Measurements from ENCODE around the gene USP13. TPM values are rescaled to one million over a fixed set of nuclear protein-coding genes. Genes with fewer than 3 reads are reported as not detected.
"Not testable (repeated sequence)": the region's sequence is repeated elsewhere in the genome, so short reads cannot be mapped to it uniquely, and the experiment has no call there.

Gene USP13
- total RNA-seq, 3 donors from 2014 or later (not counting 1 experiment from before 2014, with no cell fraction given), result 2.4 to 5.6 (median 3.0) TPM

DNA sequence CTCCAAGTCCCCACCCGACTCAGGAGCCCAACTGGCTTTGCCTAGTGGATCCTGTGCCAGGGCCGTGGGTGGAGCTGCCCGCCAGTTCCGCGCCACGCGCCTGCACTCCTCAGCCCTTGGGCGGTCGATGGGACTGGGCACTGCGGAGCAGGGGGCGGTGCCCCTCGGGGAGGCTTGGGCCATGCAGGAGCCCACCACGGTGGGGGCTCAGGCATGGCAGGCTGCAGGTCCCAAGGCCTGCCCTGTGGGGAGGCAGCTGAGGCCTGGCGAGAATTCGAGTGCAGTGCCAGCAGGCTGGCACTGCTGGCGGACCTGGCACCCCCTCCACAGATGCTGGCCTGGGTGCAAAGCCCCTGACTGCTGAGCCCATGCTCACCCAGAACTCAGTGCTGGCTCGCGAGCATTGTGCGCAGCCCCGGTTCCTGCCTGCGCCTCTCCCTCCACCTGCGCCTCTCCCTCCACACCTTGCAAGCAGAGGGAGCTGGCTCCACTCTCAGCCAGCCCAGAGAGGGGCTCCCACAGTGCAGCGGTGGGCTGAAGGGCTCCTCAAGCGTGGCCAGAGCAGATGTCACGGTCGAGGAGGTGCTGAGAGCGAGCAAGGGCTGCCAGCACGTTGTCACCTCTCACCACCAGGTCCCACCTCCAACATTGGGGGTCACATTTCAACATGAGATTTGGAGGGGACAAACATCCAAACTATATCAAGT is 122.7 kb downstream of the USP13 start:
- Histone ChIP-seq H3K9me3 (ENCODE audit: control insufficient read depth, insufficient read depth, low read length) (no peaks in the 10 kb centered on the region), H3K27me3 (ENCODE audit: control insufficient read depth, insufficient read depth, low read length) (no peaks in the 10 kb centered on the region), H3K27ac (ENCODE audit: low read length) (no peak overlapping the region), H3K4me1 (ENCODE audit: control insufficient read depth, insufficient read depth, low read length) (no peaks in the 10 kb centered on the region), H3K36me3 (ENCODE audit: control insufficient read depth, insufficient read depth, low read length) (no peaks in the 10 kb centered on the region), H3K4me3 (ENCODE audit: low read length) (no peak overlapping the region)
- H3K9me3 Mint-ChIP-seq, result no peaks in the 10 kb centered on the region
- TF ChIP-seq, protein P1, sequence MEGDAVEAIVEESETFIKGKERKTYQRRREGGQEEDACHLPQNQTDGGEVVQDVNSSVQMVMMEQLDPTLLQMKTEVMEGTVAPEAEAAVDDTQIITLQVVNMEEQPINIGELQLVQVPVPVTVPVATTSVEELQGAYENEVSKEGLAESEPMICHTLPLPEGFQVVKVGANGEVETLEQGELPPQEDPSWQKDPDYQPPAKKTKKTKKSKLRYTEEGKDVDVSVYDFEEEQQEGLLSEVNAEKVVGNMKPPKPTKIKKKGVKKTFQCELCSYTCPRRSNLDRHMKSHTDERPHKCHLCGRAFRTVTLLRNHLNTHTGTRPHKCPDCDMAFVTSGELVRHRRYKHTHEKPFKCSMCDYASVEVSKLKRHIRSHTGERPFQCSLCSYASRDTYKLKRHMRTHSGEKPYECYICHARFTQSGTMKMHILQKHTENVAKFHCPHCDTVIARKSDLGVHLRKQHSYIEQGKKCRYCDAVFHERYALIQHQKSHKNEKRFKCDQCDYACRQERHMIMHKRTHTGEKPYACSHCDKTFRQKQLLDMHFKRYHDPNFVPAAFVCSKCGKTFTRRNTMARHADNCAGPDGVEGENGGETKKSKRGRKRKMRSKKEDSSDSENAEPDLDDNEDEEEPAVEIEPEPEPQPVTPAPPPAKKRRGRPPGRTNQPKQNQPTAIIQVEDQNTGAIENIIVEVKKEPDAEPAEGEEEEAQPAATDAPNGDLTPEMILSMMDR (IDR thresholded peaks at IDR 0.05), result no peak
- intact Hi-C loops (cut with micrococcal nuclease), result no loop called here
- H3K4me1 Mint-ChIP-seq, result peaks cover 10 to 11% of the 10 kb centered on the region in 2 donors
- no peak overlapping the region for H3K4me3 Mint-ChIP-seq
- no peaks in the 10 kb centered on the region for H3K27me3 Mint-ChIP-seq (ENCODE audit: low read depth in 2 of 2)
- WGBS (ENCODE audit: insufficient coverage), result 96% methylated on average over 27 of the region's 28 CpGs
- ATAC-seq, result no peak
- H3K27ac Mint-ChIP-seq, result no peak overlapping the region
- H3K36me3 Mint-ChIP-seq, result peaks cover 7% of the 10 kb centered on the region
- no peak for DNase-seq

DNA sequence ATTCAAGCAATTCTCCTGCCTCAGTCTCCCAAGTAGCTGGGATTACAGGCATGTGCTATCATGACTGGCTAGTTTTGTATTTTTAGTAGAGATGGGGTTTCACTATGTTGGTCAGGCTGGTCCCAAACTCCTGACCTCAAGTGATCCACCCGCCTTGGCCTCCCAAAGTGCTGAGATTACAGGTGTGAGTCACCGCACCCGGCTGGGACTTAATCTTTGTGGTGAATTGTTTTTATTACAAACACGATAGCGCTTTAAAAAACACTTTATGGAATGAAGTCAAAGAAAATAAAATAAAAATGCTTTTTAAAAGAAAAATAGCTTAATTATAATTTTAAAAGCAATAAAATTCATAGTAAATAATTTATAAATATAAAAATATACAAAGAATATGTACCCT is 130.0 kb downstream of the USP13 start:
- ATAC-seq; H3K27ac ChIP-seq (ENCODE audit: low read length); H3K9me3 ChIP-seq (ENCODE audit: control insufficient read depth, insufficient read depth, low read length); H3K27me3 ChIP-seq (ENCODE audit: control insufficient read depth, insufficient read depth, low read length); H3K27me3 Mint-ChIP-seq (ENCODE audit: low read depth in 2 of 2); intact Hi-C loops (cut with micrococcal nuclease); H3K27ac Mint-ChIP-seq; H3K36me3 ChIP-seq (ENCODE audit: control insufficient read depth, insufficient read depth, low read length); DNase-seq; H3K9me3 Mint-ChIP-seq; H3K4me3 Mint-ChIP-seq; H3K36me3 Mint-ChIP-seq; H3K4me1 ChIP-seq (ENCODE audit: control insufficient read depth, insufficient read depth, low read length); H3K4me3 ChIP-seq (ENCODE audit: low read length); H3K4me1 Mint-ChIP-seq: not testable (repeated sequence)
- 100% methylated on average over 1 of the region's 5 CpGs for WGBS (ENCODE audit: insufficient coverage)

DNA sequence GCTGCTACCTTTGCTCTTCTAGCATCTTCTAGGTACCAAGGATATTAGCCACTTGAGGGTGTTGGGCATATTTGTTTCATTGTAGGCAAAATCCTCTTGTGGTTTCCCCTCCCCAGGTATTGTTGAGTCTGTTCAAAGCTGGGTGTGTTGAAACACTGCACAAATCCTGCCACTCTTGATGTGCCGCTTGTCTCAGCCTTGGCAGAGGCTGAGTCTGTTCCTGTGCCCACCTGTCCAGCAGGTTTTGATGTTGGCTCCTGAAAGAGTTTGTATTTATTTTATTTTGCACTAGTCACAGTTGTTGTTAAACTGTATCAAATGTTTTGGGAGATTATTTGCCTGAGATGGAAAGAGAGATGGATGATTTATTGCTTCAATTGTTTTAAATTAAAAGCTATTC is 136.2 kb downstream of the USP13 start:
- Mint-ChIP-seq H3K36me3 (peaks cover 2% of the 10 kb centered on the region), H3K27me3 (ENCODE audit: low read depth in 2 of 2) (peaks cover 0 to 6% of the 10 kb centered on the region in 2 donors), H3K4me1 (no peaks in the 10 kb centered on the region), H3K27ac (no peak overlapping the region), H3K9me3 (no peaks in the 10 kb centered on the region), H3K4me3 (no peak overlapping the region)
- no peak for ATAC-seq
- no peak overlapping the region for H3K4me3 ChIP-seq (ENCODE audit: low read length)
- H3K4me1 ChIP-seq (ENCODE audit: control insufficient read depth, insufficient read depth, low read length), result no peaks in the 10 kb centered on the region
- no peaks in the 10 kb centered on the region for H3K36me3 ChIP-seq (ENCODE audit: control insufficient read depth, insufficient read depth, low read length)
- no peak overlapping the region for H3K27ac ChIP-seq (ENCODE audit: low read length)
- H3K27me3 ChIP-seq (ENCODE audit: control insufficient read depth, insufficient read depth, low read length), result no peaks in the 10 kb centered on the region
- TF ChIP-seq, protein P1 (IDR thresholded peaks at IDR 0.05), result no peak
- H3K9me3 ChIP-seq (ENCODE audit: control insufficient read depth, insufficient read depth, low read length), result no peaks in the 10 kb centered on the region
- intact Hi-C loops (cut with micrococcal nuclease), result no loop called here
- WGBS (ENCODE audit: insufficient coverage), result 100% methylated on average over 1 of the region's 1 CpG
- no peak for DNase-seq

DNA sequence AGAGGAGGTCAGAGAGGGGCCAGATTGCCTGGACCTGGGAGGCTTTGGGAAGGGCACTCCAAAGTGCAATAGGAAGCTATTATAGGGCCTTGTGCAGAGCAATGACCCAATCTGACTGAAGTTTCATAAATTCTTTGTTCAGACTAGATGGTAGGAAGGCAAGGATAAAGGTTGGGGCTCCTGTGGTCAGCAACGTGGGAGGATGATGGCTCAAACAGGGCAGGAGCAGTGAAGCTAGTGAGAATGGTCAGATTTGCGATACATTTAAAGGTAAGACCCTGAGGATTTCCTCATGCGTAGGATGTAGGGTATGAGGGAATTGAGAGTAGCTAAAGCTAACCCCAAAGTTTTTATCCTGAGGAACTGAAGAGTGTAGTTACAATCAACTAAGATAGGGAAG is 139.0 kb downstream of the USP13 start:
- intact Hi-C loops (cut with micrococcal nuclease), result no loop called here
- no peaks in the 10 kb centered on the region for H3K27me3 ChIP-seq (ENCODE audit: control insufficient read depth, insufficient read depth, low read length)

More for the DNA sequence above, 139.0 kb downstream of the USP13 start:
- no peak overlapping the region for H3K27ac ChIP-seq (ENCODE audit: low read length)
- H3K4me3 Mint-ChIP-seq, result no peak overlapping the region
- DNase-seq, result no peak
- TF ChIP-seq, protein P1 (IDR thresholded peaks at IDR 0.05), result no peak
- H3K4me3 ChIP-seq (ENCODE audit: low read length), result no peak overlapping the region
- peaks cover 0 to 6% of the 10 kb centered on the region in 2 donors for H3K27me3 Mint-ChIP-seq (ENCODE audit: low read depth in 2 of 2)
- H3K4me1 Mint-ChIP-seq, result no peaks in the 10 kb centered on the region
- 95% methylated on average over 3 of the region's 3 CpGs for WGBS (ENCODE audit: insufficient coverage)
- no peaks in the 10 kb centered on the region for H3K9me3 ChIP-seq (ENCODE audit: control insufficient read depth, insufficient read depth, low read length)
- no peak overlapping the region for H3K27ac Mint-ChIP-seq
- ATAC-seq, result no peak
- H3K9me3 Mint-ChIP-seq, result no peaks in the 10 kb centered on the region
- H3K36me3 ChIP-seq (ENCODE audit: control insufficient read depth, insufficient read depth, low read length), result no peaks in the 10 kb centered on the region
- no peaks in the 10 kb centered on the region for H3K4me1 ChIP-seq (ENCODE audit: control insufficient read depth, insufficient read depth, low read length)
- no peaks in the 10 kb centered on the region for H3K36me3 Mint-ChIP-seq
